Left lung (tissue), 14 donors: Measurements from ENCODE around the gene OTOP2. TPM values are rescaled to one million over a fixed set of nuclear protein-coding genes. Genes with fewer than 3 reads are reported as not detected.

ENCODE experiments used
- ATAC-seq: fragments of 200-7000 bp; cut with Tn5 transposase; one replicate; pipeline ENCODE4 v1.9.1; 2020; ENCODE audit warnings: moderate library complexity
- DNase-seq, 4 donors: peaks; one replicate each; pipeline ENCODE4 v3.0.0-alpha.2; 2013 to 2020
- H3K27ac ChIP-seq, 2 donors: fragments of 200-600 bp; sonication (generic) in 1 of 2; one replicate each; pipeline versions ENCODE4 v1.5.0 to v1.8.0; 2020 to 2021
- H3K27me3 ChIP-seq, 2 donors: fragments of 200-600 bp; sonication (generic) in 1 of 2; one replicate each; pipeline versions ENCODE4 v1.5.0 to v1.8.0; 2020 to 2021
- H3K36me3 ChIP-seq, 2 donors: fragments of 200-600 bp; sonication (generic) in 1 of 2; one replicate each; pipeline versions ENCODE4 v1.5.0 to v1.8.0; 2020 to 2021
- H3K4me1 ChIP-seq, 2 donors: fragments of 200-600 bp; one replicate each; pipeline ENCODE4 v1.8.0; 2021
- H3K4me3 ChIP-seq, 2 donors: fragments of 200-600 bp; sonication (generic) in 1 of 2; one replicate each; pipeline versions ENCODE4 v1.5.0 to v1.8.0; 2020 to 2021; ENCODE audit warnings: mild to moderate bottlenecking in 1 of 2
- H3K9me3 ChIP-seq, 2 donors: fragments of 200-600 bp; sonication (generic) in 1 of 2; one replicate each; pipeline versions ENCODE4 v1.5.0 to v1.8.0; 2020 to 2021
- CTCF ChIP-seq, 2 donors: fragments of 200-600 bp; sonication (generic) in 1 of 2; IDR thresholded peaks; one replicate each; pipeline versions ENCODE4 v1.5.0 to v1.8.0; 2021; ENCODE audit warnings: antibody characterized with exemption in 2 of 2
- intact Hi-C, 2 donors: fragments of 100-400 bp; cut with DNase I; formaldehyde crosslinking; loops; one replicate each; pipeline versions ENCODE4 v1.11.2 to v1.14.2; 2022
- long read RNA-seq, 12 donors: library from polyadenylated mRNA in 2 of 12; unstranded in 2 of 12; transcript quantifications; one replicate each; pipeline ENCODE4 v2.0.0 and lab custom pipeline, GENCODE V29; 2019 to 2026
- polyA plus RNA-seq, 6 donors: library from polyadenylated mRNA; unstranded; fragments of 120-200 nt; gene quantifications; one replicate each; pipeline ENCODE4 v1.2.1, GENCODE V29; 2013; ENCODE audit not compliant: insufficient read length in 6 of 6
- total RNA-seq, 2 donors: library from RNA; stranded (reverse); fragmentation: NEBNext Ultra II Directional; extraction: Animal tissue kit (Norgen Biotek cat#: 25700); gene quantifications; one replicate each; pipeline ENCODE4 v1.2.1, GENCODE V29; 2021
- donor health status: DM: no; HTN: yes; CAD: no.
- donor health status: DM: no; HTN: no; CAD: no.

The OTOP2 gene
- total RNA-seq, result not detected
- not detected for polyA plus RNA-seq
- long read RNA-seq, donor 1, result 0 reads
- long read RNA-seq, donor 2, result 0 reads
- long read RNA-seq, donor 3, result 0 reads
- long read RNA-seq, donor 4, result 0 reads
- long read RNA-seq, donor 5, result 0 reads
- long read RNA-seq, donor 6, result 0 reads
- long read RNA-seq, donor 7, result 0 reads
- long read RNA-seq, donor 8, result 0 reads
- long read RNA-seq, donor 9, result 0 reads
- long read RNA-seq, donor 10, result 0 reads
- long read RNA-seq, donor 11, result 0 reads
- long read RNA-seq, donor 12, result 0 reads

GRCh38 chr17:74924250-74924948 lies at the start of gene OTOP2:
OTOP2 (plus strand) TSS chr17:74924273; CDS start chr17:74924633, 360 bp downstream.
- Histone ChIP-seq H3K4me1 (peaks cover 16 to 23% of the 10 kb centered on the region in 2 donors), H3K36me3 (no peaks in the 10 kb centered on the region), H3K27ac (no peak within 1 kb of the TSS), H3K4me3 (peak within 1 kb of the TSS; percentile 17 to 21), H3K9me3 (no peaks in the 10 kb centered on the region), H3K27me3 (peaks cover 53 to 94% of the 10 kb centered on the region in 2 donors)
- TF ChIP-seq CTCF (IDR thresholded peaks at IDR 0.05), result no peak
- intact Hi-C loops, result no loop called here
- ATAC-seq (peak; percentile 49), DNase-seq (peak in 2 of 4 donors; percentile 74 to 83)

GRCh38 chr17:74874615-74875037 lies 49.4 kb upstream of the OTOP2 start:
- ATAC-seq, result no peak
- no peak for DNase-seq
- H3K9me3 ChIP-seq, result no peaks in the 10 kb centered on the region
- no peaks in the 10 kb centered on the region for H3K36me3 ChIP-seq
- H3K4me3 ChIP-seq, result no peak overlapping the region
- intact Hi-C loops, result no loop called here
- no peak overlapping the region for H3K27ac ChIP-seq
- no peak for TF ChIP-seq CTCF (IDR thresholded peaks at IDR 0.05)
- H3K27me3 ChIP-seq, result peaks cover 0 to 13% of the 10 kb centered on the region in 2 donors
- H3K4me1 ChIP-seq, result peaks cover 4 to 14% of the 10 kb centered on the region in 2 donors

GRCh38 chr17:74875155-74875976 lies 48.7 kb upstream of the OTOP2 start:
- Histone ChIP-seq H3K4me1 (peaks cover 4 to 14% of the 10 kb centered on the region in 2 donors), H3K4me3 (no peak overlapping the region), H3K27me3 (peaks cover 0 to 13% of the 10 kb centered on the region in 2 donors), H3K36me3 (no peaks in the 10 kb centered on the region), H3K9me3 (no peaks in the 10 kb centered on the region), H3K27ac (no peak overlapping the region)
- ATAC-seq (no peak), DNase-seq (no peak)
- intact Hi-C loops, result no loop called here
- no peak for TF ChIP-seq CTCF (IDR thresholded peaks at IDR 0.05)

GRCh38 chr17:74875977-74876593 lies 48.0 kb upstream of the OTOP2 start:
- Histone ChIP-seq H3K9me3 (no peaks in the 10 kb centered on the region), H3K27ac (no peak overlapping the region), H3K4me3 (no peak overlapping the region), H3K36me3 (no peaks in the 10 kb centered on the region), H3K4me1 (peaks cover 4 to 14% of the 10 kb centered on the region in 2 donors), H3K27me3 (peaks cover 0 to 13% of the 10 kb centered on the region in 2 donors)
- no peak for DNase-seq
- TF ChIP-seq CTCF (IDR thresholded peaks at IDR 0.05), result no peak
- ATAC-seq, result no peak
- intact Hi-C loops, result no loop called here
